NB4 (cell line): ENCODE results near the gene NTHL1.

ENCODE experiments used
- DNase-seq: peaks from one replicate; pipeline ENCODE4 v3.0.0; 2010; ENCODE audit warnings: low read depth
- H3K4me3 ChIP-seq: one replicate; pipeline ENCODE4 v1.5.1; 2011; ENCODE audit warnings: mild to moderate bottlenecking, low read depth, low read length, moderate library complexity
- MAX ChIP-seq: IDR thresholded peaks from 2 replicates; pipeline ENCODE4 v1.6.1; 2011; ENCODE audit warnings: low read depth, low read length
- MYC ChIP-seq: IDR thresholded peaks from 2 replicates; pipeline ENCODE4 v1.6.1; 2011; ENCODE audit warnings: low read depth, low read length
- POLR2A ChIP-seq: IDR thresholded peaks from 2 replicates; pipeline ENCODE4 v1.6.1; 2011; ENCODE audit warnings: mild to moderate bottlenecking; ENCODE audit not compliant: insufficient read length; ENCODE audit errors: extremely low read depth
- TF ChIP-seq, protein P1 (sequence below): IDR thresholded peaks from one replicate; pipeline ENCODE4 v1.5.1; 2012; ENCODE audit warnings: low read depth, low read length

NTHL1 gene

DNA sequence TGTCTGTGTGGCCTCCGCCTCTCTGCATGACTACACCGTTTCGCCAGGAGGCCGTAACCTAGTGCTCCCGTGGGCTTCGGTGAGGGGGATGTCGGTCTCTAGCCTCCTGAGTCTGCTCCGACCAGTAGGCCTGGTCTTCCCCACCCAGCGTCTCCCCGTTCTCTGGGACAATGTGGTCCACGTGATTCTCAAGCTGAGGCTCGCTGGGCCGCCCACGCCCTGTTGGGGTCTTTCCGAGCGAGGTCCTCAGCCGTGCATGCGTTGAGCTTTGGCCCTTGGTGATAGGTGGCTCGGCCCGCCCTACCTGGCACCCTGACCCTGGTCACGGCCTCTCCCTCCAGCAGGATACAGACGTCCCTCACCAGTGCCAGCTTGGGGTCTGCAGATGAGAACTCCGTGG lies 31.1 kb upstream of the NTHL1 start:
- H3K4me3 ChIP-seq = no peak overlapping the region
- TF ChIP-seq, protein P1, sequence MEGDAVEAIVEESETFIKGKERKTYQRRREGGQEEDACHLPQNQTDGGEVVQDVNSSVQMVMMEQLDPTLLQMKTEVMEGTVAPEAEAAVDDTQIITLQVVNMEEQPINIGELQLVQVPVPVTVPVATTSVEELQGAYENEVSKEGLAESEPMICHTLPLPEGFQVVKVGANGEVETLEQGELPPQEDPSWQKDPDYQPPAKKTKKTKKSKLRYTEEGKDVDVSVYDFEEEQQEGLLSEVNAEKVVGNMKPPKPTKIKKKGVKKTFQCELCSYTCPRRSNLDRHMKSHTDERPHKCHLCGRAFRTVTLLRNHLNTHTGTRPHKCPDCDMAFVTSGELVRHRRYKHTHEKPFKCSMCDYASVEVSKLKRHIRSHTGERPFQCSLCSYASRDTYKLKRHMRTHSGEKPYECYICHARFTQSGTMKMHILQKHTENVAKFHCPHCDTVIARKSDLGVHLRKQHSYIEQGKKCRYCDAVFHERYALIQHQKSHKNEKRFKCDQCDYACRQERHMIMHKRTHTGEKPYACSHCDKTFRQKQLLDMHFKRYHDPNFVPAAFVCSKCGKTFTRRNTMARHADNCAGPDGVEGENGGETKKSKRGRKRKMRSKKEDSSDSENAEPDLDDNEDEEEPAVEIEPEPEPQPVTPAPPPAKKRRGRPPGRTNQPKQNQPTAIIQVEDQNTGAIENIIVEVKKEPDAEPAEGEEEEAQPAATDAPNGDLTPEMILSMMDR = no peak
- TF ChIP-seq MYC = no peak
- TF ChIP-seq POLR2A = no peak
- no peak for TF ChIP-seq MAX
- DNase-seq = no peak

- no peak for DNase-seq
- no peak for TF ChIP-seq POLR2A
- no peak for TF ChIP-seq MAX
- TF ChIP-seq MYC = no peak
- TF ChIP-seq, protein P1 = no peak
- H3K4me3 ChIP-seq = no peak overlapping the region
Measured at GRCh38 chr16:2078096-2078495, 30.5 kb upstream of the NTHL1 start.

DNA sequence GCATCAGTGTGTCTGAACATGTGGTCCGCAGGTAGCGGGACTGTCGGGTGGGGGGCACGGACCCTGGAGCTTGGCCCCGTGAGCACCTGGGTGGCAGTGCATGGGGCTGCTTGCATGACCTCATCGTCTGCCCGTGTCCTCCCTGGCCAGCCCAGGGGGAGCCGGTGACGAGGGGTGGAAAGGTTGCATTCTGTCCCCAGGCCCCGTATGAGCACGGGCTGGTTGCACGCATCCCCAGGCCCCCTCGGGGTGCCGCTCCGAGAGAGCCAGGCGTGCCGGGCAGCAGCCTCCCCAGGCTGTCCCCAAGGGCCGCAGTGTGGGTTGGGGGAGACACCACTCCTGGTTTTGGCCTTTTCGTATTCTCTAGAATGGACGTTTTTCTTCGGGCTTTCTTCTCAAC lies 30.1 kb upstream of the NTHL1 start:
- H3K4me3 ChIP-seq = no peak overlapping the region
- DNase-seq = no peak
- TF ChIP-seq MAX = no peak
- TF ChIP-seq POLR2A = no peak
- TF ChIP-seq, protein P1 = no peak
- no peak for TF ChIP-seq MYC

GRCh38 chr16:2077016-2077415 lies 29.4 kb upstream of the NTHL1 start:
- DNase-seq = no peak
- no peak overlapping the region for H3K4me3 ChIP-seq
- TF ChIP-seq POLR2A (no peak), MYC (no peak), MAX (no peak)
- TF ChIP-seq, protein P1 = no peak

DNA sequence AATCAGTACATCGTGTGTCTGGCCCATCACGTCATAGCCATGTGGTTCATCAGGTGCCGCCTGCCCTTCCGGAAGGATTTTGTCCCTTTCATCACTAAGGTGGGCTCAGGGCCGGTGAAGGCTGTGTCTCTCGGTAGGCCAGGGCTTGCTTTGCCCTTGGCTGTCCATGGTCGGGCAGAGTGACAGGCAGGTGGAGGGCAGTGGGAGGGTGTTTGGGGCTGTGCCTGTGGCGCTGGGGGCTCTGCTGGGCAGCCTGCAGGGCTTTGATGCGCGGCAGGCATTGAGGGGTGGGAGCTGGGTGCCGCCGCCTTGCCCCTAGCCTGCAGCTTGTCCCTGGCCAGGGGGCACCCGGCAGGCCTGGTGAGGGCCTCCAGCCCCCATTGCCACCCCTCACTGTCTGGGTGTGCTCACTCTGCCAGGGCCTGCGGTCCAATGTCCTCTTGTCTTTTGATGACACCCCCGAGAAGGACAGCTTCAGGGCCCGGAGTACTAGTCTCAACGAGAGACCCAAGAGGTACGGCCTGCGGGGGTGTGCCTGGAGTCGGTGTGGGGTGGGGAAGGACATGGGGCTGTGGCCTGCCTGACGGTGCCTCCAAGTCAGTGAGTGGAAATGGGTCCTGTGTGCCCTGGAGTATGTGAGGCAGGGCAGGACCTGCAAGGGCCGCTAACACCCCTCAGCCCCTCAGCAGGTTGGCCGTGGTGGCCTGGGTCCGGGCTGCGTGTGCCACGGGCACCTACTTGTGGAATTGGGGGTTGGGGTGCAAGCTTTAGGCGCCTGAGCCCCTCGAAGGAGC lies 28.6 kb upstream of the NTHL1 start:
- H3K4me3 ChIP-seq = no peak overlapping the region
- DNase-seq = no peak
- TF ChIP-seq POLR2A (no peak), MAX (no peak), MYC (no peak)
- TF ChIP-seq, protein P1 = no peak
